ENCODE results near the gene BHLHE41.

GRCh38 chr12:26088998-26089397, 35.8 kb downstream of the BHLHE41 start:
- no peak for TF ChIP-seq NFYB (IDR thresholded peaks at IDR 0.05; ENCODE audit: extremely low read depth, insufficient read length)
- no peak for TF ChIP-seq HMGN3 (IDR thresholded peaks at IDR 0.05; ENCODE audit: borderline replicate concordance, extremely low read depth, insufficient read length, low read depth, low read length)
- no peak for TF ChIP-seq BHLHE40 (IDR thresholded peaks at IDR 0.05; ENCODE audit: low read length)
- no peak for TF ChIP-seq ZBED1 (IDR thresholded peaks at IDR 0.05)
- no peak for TF ChIP-seq SAP30 (IDR thresholded peaks at IDR 0.05; ENCODE audit: borderline replicate concordance, insufficient read depth, low read depth, low read length, poor library complexity, severe bottlenecking)
- TF ChIP-seq MTA1 (IDR thresholded peaks at IDR 0.05; ENCODE audit: borderline replicate concordance): no peak
- no peak for TF ChIP-seq POLR2A (conservative IDR thresholded peaks at IDR 0.05)
- TF ChIP-seq, protein P1, sequence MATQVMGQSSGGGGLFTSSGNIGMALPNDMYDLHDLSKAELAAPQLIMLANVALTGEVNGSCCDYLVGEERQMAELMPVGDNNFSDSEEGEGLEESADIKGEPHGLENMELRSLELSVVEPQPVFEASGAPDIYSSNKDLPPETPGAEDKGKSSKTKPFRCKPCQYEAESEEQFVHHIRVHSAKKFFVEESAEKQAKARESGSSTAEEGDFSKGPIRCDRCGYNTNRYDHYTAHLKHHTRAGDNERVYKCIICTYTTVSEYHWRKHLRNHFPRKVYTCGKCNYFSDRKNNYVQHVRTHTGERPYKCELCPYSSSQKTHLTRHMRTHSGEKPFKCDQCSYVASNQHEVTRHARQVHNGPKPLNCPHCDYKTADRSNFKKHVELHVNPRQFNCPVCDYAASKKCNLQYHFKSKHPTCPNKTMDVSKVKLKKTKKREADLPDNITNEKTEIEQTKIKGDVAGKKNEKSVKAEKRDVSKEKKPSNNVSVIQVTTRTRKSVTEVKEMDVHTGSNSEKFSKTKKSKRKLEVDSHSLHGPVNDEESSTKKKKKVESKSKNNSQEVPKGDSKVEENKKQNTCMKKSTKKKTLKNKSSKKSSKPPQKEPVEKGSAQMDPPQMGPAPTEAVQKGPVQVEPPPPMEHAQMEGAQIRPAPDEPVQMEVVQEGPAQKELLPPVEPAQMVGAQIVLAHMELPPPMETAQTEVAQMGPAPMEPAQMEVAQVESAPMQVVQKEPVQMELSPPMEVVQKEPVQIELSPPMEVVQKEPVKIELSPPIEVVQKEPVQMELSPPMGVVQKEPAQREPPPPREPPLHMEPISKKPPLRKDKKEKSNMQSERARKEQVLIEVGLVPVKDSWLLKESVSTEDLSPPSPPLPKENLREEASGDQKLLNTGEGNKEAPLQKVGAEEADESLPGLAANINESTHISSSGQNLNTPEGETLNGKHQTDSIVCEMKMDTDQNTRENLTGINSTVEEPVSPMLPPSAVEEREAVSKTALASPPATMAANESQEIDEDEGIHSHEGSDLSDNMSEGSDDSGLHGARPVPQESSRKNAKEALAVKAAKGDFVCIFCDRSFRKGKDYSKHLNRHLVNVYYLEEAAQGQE (IDR thresholded peaks at IDR 0.05; ENCODE audit: borderline replicate concordance): no peak
- TF ChIP-seq, protein P1 (CRISPR knock-in tag; IDR thresholded peaks at IDR 0.05; ENCODE audit: low read depth): no peak
- no peak for TF ChIP-seq SREBF2 (CRISPR knock-in tag; IDR thresholded peaks at IDR 0.05)
- no peak for TF ChIP-seq GABPA (tag; conservative IDR thresholded peaks at IDR 0.05; ENCODE audit: low read depth)
- no peak for TF ChIP-seq PYGO2 (tag; IDR thresholded peaks at IDR 0.05)
- TF ChIP-seq RAD21 (CRISPR knock-in tag; conservative IDR thresholded peaks at IDR 0.05 in 1 of 2, IDR thresholded peaks at IDR 0.05 in 1 of 2): peak in 1 of 2 experiments; percentile 19; a peak in 1 of 4 replicates
- no peak for TF ChIP-seq ZC3H8 (IDR thresholded peaks at IDR 0.05)
- no peak for TF ChIP-seq CBFA2T2 (conservative IDR thresholded peaks at IDR 0.05)

All from K562 (cell line).